WTC11 (cell line): Measurements from ENCODE around the gene AP1S2. TPM values are rescaled to one million over a fixed set of nuclear protein-coding genes. Genes with fewer than 3 reads are reported as not detected.
A peak's percentile ranks its signal among the peaks of the same experiment; 100 is the strongest.

Source experiments
- ATAC-seq: fragments of 200-7000 bp; cut with Tn5 transposase; 2 replicates; pipeline ENCODE4 v1.10.0; 2021; ENCODE audit warnings: mild to moderate bottlenecking, moderate library complexity
- CTCF ChIA-PET: fragments of 300-600 bp; sonication (Branson Sonifier 250); formaldehyde crosslinking; loops from one replicate; lab custom pipeline; 2021; ENCODE audit warnings: antibody characterized with exemption; lab: Charles Lee
- POLR2A ChIA-PET: fragments of 350-600 bp; sonication (Branson Sonifier 250); formaldehyde crosslinking; loops from one replicate; lab custom pipeline; 2021; ENCODE audit warnings: antibody characterized with exemption; lab: Charles Lee
- DNase-seq: peaks from one replicate; pipeline ENCODE4 v3.0.0; 2021; ENCODE audit warnings: low spot score
- H3K27ac Mint-ChIP-seq: 2 replicates; pipeline ENCODE4 v1.8.0; 2021; ENCODE audit warnings: mixed read lengths
- H3K27me3 Mint-ChIP-seq: 2 replicates; pipeline ENCODE4 v1.8.0; 2021; ENCODE audit warnings: low read depth, mild to moderate bottlenecking, moderate library complexity, mixed read lengths
- H3K36me3 Mint-ChIP-seq: 2 replicates; pipeline ENCODE4 v1.8.0; 2021; ENCODE audit warnings: mixed read lengths
- H3K4me1 Mint-ChIP-seq: 2 replicates; pipeline ENCODE4 v1.8.0; 2022; ENCODE audit warnings: mixed read lengths
- H3K4me3 Mint-ChIP-seq: 2 replicates; pipeline ENCODE4 v1.8.0; 2021; ENCODE audit warnings: mild to moderate bottlenecking, moderate library complexity, mixed read lengths
- H3K9me3 Mint-ChIP-seq: 2 replicates; pipeline ENCODE4 v1.8.0; 2021; ENCODE audit warnings: mixed read lengths
- FOXJ3 ChIP-seq: sonication (generic); formaldehyde crosslinking; IDR thresholded peaks from 2 replicates; pipeline ENCODE4 v1.9.0; 2021; ENCODE audit warnings: missing genetic modification reagents, mild to moderate bottlenecking, borderline replicate concordance
- MYBL2 ChIP-seq: sonication (generic); formaldehyde crosslinking; IDR thresholded peaks from 2 replicates; pipeline ENCODE4 v1.8.1; 2023; ENCODE audit warnings: mild to moderate bottlenecking, moderate library complexity, missing genetic modification reagents
- SMAD3 ChIP-seq: sonication (generic); formaldehyde crosslinking; IDR thresholded peaks from 2 replicates; pipeline ENCODE4 v1.8.0; 2022; ENCODE audit warnings: missing genetic modification reagents, mild to moderate bottlenecking, borderline replicate concordance
- TCF7 ChIP-seq: sonication (generic); formaldehyde crosslinking; IDR thresholded peaks from 2 replicates; pipeline ENCODE4 v1.8.0; 2022; ENCODE audit warnings: mild to moderate bottlenecking, low read depth, missing genetic modification reagents, moderate library complexity
- ZNF121 ChIP-seq: sonication (generic); formaldehyde crosslinking; IDR thresholded peaks from 2 replicates; pipeline ENCODE4 v1.8.0; 2023; ENCODE audit warnings: missing genetic modification reagents
- total RNA-seq: library from RNA; stranded (reverse); gene quantifications from 3 replicates; pipeline ENCODE4 v1.2.3, GENCODE V29; 2021
- TF ChIP-seq, protein P1 (sequence below): sonication (generic); formaldehyde crosslinking; IDR thresholded peaks from 2 replicates; pipeline ENCODE4 v1.8.1; 2022; ENCODE audit warnings: low read depth, missing genetic modification reagents, borderline replicate concordance
- TF ChIP-seq, protein P2 (sequence below): sonication (generic); formaldehyde crosslinking; IDR thresholded peaks from 2 replicates; pipeline ENCODE4 v1.8.0; 2022; ENCODE audit warnings: mild to moderate bottlenecking, missing genetic modification reagents
- TF ChIP-seq, protein P3 (sequence below): sonication (generic); formaldehyde crosslinking; IDR thresholded peaks from 2 replicates; pipeline ENCODE4 v1.8.0; 2022; ENCODE audit warnings: missing genetic modification reagents
- TF ChIP-seq, protein P4 (sequence below): sonication (generic); formaldehyde crosslinking; IDR thresholded peaks from 2 replicates; pipeline ENCODE4 v1.8.1; 2023; ENCODE audit warnings: mild to moderate bottlenecking, missing genetic modification reagents
- TF ChIP-seq, protein P5 (sequence below): sonication (generic); formaldehyde crosslinking; IDR thresholded peaks from 2 replicates; pipeline ENCODE4 v1.8.1; 2023; ENCODE audit warnings: mild to moderate bottlenecking, missing genetic modification reagents, moderate library complexity
- TF ChIP-seq, protein P6 (sequence below): sonication (generic); formaldehyde crosslinking; IDR thresholded peaks from 2 replicates; pipeline ENCODE4 v1.8.0; 2022; ENCODE audit warnings: mild to moderate bottlenecking, missing genetic modification reagents
- TF ChIP-seq, protein P7 (sequence below): sonication (generic); formaldehyde crosslinking; conservative IDR thresholded peaks from 2 replicates; pipeline ENCODE4 v1.8.1; 2023; ENCODE audit warnings: mild to moderate bottlenecking, low read depth, missing genetic modification reagents, moderate library complexity

Gene AP1S2
- total RNA-seq, 1 experiment from 2014 or later, result 164 TPM

DNA sequence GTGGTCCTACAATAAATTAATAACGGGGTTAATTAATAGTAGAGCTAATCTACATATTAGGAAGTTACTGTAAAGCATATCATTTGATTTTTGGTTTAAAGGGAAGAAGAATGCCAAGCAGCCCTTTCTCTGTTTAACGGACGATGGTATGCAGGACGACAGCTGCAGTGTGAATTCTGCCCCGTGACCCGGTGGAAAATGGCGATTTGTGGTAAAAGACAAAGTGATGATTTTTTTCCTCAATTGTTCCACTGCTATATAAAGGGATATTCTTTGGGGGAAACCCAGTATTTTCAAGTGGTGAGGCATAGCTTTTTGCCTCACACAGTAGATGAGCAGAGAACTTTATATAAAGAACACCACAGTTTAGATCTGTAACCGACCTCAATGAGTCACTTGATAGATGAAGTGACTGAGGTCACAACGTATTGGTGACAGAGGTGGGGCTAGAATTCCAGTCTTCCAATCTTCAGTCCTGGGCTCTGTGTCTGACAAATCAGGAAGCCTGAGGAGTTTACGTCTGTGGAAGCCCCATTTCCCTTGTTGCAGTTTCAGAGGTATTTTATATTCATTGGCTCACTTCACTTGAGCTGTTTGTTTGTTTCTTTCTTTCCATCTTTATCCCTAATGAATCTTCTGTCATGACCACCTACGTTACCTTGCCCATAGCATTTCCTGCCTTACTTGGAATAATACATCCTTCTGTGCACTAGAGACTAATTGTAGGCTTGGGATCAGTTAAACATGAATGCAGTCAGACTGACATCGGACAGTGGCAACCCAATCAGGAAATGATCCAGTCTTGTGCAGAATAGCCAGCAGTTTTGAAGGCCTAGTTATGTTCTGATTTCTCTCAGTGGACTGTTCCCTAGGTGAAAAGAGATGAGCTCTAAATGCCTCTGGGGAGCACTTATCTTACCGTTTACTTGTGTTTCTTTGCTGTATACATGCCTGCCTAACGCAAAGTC, 34.2 kb downstream of the AP1S2 start:
- ChIA-PET POLR2A (interaction anchor here (0.6 kb wide), 1 partner anchor 1179 kb away, joined by 3 read pairs; no protein-coding TSS in a partner anchor), CTCF (no interaction called here)
- Mint-ChIP-seq H3K36me3 (peaks cover 28% of the 10 kb centered on the region), H3K4me1 (peaks cover 21% of the 10 kb centered on the region), H3K27ac (peak overlapping the region; percentile 80), H3K4me3 (no peak overlapping the region), H3K27me3 (no peaks in the 10 kb centered on the region), H3K9me3 (no peaks in the 10 kb centered on the region)
- TF ChIP-seq, protein P1, sequence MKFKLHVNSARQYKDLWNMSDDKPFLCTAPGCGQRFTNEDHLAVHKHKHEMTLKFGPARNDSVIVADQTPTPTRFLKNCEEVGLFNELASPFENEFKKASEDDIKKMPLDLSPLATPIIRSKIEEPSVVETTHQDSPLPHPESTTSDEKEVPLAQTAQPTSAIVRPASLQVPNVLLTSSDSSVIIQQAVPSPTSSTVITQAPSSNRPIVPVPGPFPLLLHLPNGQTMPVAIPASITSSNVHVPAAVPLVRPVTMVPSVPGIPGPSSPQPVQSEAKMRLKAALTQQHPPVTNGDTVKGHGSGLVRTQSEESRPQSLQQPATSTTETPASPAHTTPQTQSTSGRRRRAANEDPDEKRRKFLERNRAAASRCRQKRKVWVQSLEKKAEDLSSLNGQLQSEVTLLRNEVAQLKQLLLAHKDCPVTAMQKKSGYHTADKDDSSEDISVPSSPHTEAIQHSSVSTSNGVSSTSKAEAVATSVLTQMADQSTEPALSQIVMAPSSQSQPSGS, result no peak
- TF ChIP-seq, protein P2, sequence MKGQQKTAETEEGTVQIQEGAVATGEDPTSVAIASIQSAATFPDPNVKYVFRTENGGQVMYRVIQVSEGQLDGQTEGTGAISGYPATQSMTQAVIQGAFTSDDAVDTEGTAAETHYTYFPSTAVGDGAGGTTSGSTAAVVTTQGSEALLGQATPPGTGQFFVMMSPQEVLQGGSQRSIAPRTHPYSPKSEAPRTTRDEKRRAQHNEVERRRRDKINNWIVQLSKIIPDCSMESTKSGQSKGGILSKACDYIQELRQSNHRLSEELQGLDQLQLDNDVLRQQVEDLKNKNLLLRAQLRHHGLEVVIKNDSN (CRISPR knock-in tag), result no peak
- TF ChIP-seq, protein P3, sequence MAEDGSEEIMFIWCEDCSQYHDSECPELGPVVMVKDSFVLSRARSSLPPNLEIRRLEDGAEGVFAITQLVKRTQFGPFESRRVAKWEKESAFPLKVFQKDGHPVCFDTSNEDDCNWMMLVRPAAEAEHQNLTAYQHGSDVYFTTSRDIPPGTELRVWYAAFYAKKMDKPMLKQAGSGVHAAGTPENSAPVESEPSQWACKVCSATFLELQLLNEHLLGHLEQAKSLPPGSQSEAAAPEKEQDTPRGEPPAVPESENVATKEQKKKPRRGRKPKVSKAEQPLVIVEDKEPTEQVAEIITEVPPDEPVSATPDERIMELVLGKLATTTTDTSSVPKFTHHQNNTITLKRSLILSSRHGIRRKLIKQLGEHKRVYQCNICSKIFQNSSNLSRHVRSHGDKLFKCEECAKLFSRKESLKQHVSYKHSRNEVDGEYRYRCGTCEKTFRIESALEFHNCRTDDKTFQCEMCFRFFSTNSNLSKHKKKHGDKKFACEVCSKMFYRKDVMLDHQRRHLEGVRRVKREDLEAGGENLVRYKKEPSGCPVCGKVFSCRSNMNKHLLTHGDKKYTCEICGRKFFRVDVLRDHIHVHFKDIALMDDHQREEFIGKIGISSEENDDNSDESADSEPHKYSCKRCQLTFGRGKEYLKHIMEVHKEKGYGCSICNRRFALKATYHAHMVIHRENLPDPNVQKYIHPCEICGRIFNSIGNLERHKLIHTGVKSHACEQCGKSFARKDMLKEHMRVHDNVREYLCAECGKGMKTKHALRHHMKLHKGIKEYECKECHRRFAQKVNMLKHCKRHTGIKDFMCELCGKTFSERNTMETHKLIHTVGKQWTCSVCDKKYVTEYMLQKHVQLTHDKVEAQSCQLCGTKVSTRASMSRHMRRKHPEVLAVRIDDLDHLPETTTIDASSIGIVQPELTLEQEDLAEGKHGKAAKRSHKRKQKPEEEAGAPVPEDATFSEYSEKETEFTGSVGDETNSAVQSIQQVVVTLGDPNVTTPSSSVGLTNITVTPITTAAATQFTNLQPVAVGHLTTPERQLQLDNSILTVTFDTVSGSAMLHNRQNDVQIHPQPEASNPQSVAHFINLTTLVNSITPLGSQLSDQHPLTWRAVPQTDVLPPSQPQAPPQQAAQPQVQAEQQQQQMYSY (CRISPR knock-in tag), result no peak
- TF ChIP-seq, protein P4, sequence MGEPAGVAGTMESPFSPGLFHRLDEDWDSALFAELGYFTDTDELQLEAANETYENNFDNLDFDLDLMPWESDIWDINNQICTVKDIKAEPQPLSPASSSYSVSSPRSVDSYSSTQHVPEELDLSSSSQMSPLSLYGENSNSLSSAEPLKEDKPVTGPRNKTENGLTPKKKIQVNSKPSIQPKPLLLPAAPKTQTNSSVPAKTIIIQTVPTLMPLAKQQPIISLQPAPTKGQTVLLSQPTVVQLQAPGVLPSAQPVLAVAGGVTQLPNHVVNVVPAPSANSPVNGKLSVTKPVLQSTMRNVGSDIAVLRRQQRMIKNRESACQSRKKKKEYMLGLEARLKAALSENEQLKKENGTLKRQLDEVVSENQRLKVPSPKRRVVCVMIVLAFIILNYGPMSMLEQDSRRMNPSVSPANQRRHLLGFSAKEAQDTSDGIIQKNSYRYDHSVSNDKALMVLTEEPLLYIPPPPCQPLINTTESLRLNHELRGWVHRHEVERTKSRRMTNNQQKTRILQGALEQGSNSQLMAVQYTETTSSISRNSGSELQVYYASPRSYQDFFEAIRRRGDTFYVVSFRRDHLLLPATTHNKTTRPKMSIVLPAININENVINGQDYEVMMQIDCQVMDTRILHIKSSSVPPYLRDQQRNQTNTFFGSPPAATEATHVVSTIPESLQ, result no peak
- TF ChIP-seq FOXJ3 (CRISPR knock-in tag) (no peak), MYBL2 (CRISPR knock-in tag) (no peak), SMAD3 (no peak), ZNF121 (CRISPR knock-in tag) (no peak), TCF7 (CRISPR knock-in tag) (no peak)
- TF ChIP-seq, protein P5, sequence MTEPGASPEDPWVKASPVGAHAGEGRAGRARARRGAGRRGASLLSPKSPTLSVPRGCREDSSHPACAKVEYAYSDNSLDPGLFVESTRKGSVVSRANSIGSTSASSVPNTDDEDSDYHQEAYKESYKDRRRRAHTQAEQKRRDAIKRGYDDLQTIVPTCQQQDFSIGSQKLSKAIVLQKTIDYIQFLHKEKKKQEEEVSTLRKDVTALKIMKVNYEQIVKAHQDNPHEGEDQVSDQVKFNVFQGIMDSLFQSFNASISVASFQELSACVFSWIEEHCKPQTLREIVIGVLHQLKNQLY (CRISPR knock-in tag), result no peak
- TF ChIP-seq, protein P6, sequence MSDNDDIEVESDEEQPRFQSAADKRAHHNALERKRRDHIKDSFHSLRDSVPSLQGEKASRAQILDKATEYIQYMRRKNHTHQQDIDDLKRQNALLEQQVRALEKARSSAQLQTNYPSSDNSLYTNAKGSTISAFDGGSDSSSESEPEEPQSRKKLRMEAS (CRISPR knock-in tag), result no peak
- TF ChIP-seq, protein P7, sequence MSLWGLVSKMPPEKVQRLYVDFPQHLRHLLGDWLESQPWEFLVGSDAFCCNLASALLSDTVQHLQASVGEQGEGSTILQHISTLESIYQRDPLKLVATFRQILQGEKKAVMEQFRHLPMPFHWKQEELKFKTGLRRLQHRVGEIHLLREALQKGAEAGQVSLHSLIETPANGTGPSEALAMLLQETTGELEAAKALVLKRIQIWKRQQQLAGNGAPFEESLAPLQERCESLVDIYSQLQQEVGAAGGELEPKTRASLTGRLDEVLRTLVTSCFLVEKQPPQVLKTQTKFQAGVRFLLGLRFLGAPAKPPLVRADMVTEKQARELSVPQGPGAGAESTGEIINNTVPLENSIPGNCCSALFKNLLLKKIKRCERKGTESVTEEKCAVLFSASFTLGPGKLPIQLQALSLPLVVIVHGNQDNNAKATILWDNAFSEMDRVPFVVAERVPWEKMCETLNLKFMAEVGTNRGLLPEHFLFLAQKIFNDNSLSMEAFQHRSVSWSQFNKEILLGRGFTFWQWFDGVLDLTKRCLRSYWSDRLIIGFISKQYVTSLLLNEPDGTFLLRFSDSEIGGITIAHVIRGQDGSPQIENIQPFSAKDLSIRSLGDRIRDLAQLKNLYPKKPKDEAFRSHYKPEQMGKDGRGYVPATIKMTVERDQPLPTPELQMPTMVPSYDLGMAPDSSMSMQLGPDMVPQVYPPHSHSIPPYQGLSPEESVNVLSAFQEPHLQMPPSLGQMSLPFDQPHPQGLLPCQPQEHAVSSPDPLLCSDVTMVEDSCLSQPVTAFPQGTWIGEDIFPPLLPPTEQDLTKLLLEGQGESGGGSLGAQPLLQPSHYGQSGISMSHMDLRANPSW (CRISPR knock-in tag), result no peak
- no peak for ATAC-seq
- no peak for DNase-seq
